ENCODE results near the gene PDX1.

Gene PDX1

DNA sequence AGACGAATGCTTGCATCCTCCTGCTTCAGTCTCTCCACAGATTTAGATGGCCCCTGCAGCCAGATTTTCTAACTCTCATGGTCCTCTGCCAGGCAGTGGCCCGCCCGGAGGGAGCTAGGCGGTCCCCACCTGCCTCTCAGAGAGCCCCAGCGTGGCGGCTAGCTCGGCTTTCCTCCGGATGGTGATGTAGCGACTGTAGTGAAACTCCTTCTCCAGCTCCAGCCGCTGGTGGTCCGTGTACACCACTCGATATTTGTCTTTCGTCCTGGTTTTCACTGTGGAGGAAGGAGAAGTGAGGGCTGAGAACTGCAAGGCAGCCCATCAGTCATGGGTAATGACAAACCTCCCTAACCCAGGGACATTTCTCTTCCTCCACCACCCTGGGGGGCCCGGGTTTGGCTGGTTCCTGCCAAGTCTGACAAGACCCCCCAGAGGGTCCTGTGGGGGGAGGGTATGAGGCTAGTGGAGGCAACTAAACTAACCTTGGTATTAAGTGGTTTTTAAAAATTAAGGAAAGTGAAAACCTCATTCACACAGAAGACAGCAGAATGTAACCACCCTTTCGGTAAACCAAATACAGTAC lies 45.0 kb downstream of the PDX1 start:
- no peak overlapping the region for H3K4me3 ChIP-seq (ENCODE audit: low read length)
- no peak for DNase-seq (ENCODE audit: low read depth)
- no peak for TF ChIP-seq CTCF (IDR thresholded peaks at IDR 0.05; ENCODE audit: insufficient read depth, low read depth, low read length, missing control alignments)

- no peak overlapping the region for H3K4me3 ChIP-seq (ENCODE audit: low read length)
- no peak for DNase-seq (ENCODE audit: low read depth)
- no peak for TF ChIP-seq CTCF (IDR thresholded peaks at IDR 0.05; ENCODE audit: insufficient read depth, low read depth, low read length, missing control alignments)
Measured at GRCh38 chr13:27965343-27965739, 45.5 kb downstream of the PDX1 start.

DNA sequence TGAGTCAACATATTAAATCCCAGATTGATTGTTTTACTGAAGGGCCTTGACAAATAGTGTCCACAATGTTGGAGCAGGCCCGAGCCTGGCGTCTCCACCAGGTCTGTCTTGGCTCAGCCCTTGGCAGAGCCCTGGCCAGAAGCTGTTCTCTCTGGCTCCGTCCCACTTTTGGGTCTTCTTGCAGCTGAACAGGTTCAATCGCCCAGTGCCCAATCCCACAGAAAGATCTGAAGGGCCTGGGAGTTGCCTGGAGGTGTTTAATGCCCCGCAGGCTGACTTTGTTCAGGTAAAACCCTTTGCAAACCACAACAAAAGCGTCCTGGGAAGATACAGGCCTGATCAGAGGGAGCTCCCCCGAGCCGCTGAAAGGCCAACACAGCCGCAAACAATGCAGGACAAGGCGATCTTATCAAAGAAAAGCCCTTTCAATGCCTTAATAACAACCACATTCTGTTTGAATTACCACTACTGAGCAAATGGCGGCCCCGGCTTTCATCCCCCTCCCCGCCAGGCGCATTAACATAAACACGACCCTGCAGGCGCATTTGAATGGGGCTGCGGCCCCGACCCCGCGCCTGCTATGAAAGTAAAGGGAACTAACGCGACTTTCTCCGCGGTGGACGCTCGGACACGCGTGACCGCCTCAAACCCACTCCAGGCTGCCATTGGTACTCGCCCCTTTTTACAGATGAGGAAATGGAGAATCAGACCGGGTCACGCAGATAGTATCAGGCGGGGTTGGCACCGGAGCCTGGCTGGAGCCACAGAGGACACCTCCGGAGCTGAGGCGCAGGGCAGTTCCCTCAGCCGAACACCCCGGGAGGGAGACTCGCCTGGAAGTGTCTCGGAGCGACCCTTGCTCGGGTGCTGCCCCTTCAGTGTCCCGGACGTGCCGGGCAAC lies 46.2 kb downstream of the PDX1 start:
- no peak overlapping the region for H3K4me3 ChIP-seq (ENCODE audit: low read length)
- no peak for TF ChIP-seq CTCF (IDR thresholded peaks at IDR 0.05; ENCODE audit: insufficient read depth, low read depth, low read length, missing control alignments)
- no peak for DNase-seq (ENCODE audit: low read depth)

DNA sequence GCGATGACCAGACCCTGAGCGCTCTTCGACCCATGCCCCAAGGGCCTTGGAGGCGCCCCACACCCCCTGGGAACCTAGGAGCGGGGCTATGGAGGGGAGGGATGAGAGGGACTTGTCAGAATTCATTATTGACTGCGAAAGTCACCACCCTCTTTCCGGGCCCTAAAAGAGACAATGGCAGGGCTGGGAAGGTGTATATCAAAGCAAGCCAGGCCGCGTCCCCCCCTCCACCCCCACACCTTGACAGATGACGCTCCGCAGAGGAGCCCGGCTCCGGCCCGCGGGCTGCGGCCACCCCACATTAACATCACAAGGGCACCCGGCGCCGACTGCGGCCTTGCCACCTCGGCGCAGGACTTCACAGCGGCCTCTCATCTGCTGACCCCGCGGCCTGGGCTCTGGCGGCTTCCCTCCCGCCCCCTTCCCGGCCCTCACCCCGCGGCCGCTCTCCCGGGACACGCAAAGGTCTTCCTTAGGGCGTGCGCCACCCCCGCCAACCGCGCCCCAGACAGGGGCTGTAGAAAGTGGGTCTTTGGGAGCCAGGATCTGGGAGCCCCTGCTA lies 46.9 kb downstream of the PDX1 start:
- no peak for TF ChIP-seq CTCF (IDR thresholded peaks at IDR 0.05; ENCODE audit: insufficient read depth, low read depth, low read length, missing control alignments)
- no peak for DNase-seq (ENCODE audit: low read depth)
- H3K4me3 ChIP-seq (ENCODE audit: low read length) = no peak overlapping the region

DNA sequence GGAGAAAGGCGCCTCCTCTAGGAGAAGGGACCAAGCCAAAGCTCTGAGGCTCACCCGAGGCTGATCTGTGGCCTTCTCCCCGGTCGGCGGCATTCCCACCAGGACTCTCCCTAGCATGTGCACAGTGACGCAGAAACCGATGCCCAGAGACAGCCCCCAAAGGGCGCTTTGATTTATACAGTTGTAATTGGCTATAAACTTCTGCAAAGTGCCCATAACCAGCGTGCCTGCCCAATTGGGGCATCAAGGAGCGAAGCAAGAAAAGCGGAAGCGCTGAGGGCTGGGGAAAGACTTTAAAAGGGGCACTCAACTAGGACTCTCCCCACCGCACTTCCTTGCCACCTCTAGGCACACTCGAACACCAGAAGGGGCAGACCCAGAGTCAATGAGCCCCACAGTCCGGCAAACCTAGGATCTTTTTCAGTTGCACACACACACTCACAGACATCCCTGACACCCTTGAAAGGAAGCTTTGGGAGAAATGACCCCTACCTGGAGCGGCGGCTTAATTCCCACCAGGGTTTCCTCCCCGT lies 47.5 kb downstream of the PDX1 start:
- TF ChIP-seq CTCF (IDR thresholded peaks at IDR 0.05; ENCODE audit: insufficient read depth, low read depth, low read length, missing control alignments) = no peak
- no peak overlapping the region for H3K4me3 ChIP-seq (ENCODE audit: low read length)
- DNase-seq (ENCODE audit: low read depth) = no peak

DNA sequence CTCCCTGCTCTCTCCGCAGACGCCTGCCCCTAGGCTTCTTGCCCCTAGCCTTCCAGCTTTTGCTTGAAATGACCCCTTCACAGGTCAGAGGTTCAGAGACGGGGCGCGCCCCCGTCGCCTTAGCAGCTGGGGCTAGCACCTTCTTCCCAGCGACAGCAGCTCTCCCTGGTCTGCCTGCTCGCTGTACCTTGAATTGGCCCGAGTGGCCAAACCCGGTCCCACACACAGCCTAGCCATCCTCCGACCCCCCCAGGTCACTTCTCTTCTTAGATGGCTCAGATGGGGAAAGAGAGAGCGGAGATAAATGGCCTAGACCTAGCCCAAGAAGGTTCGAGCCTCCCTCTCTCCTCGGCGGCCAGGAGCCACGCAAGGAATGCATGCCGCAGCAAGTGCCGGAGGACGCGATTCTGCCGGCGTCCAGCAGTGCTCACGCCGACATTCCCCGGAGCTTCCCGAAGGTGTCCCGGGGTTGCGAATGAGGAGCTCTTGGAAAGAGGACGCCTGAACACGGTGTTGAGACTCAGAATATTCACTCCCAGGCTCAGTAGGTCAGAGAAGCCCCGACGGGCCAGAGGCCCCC lies 48.0 kb downstream of the PDX1 start:
- H3K4me3 ChIP-seq (ENCODE audit: low read length) = no peak overlapping the region
- no peak for DNase-seq (ENCODE audit: low read depth)
- no peak for TF ChIP-seq CTCF (IDR thresholded peaks at IDR 0.05; ENCODE audit: insufficient read depth, low read depth, low read length, missing control alignments)

Measured in epithelial cell of esophagus (primary cell).